Stimulated activated naive B cell treated with anti-CD40 and anti-IgM and Interleukin-4, amounts not matched to agents 10 μg/mL and 1 μg/mL and 100 μg/mL, for 72 hours (primary cell): ENCODE results near the gene TMEM258.

Experiments used
- ATAC-seq, 2 donors: fragments of 150-1000 bp; cut with Tn5 transposase; replicated peaks; 2 replicates each; pipeline ENCODE4 v1.10.0; 2021; ENCODE audit warnings: moderate library complexity in 1 of 2
- DNase-seq: peaks from one replicate; pipeline ENCODE4 v3.0.0; 2021
- H3K27ac Mint-ChIP-seq: one replicate; pipeline ENCODE4 v1.8.0; 2022; ENCODE audit warnings: mild to moderate bottlenecking, mixed read lengths
- H3K27me3 Mint-ChIP-seq, 2 donors: one replicate each; pipeline ENCODE4 v1.8.0; 2022; ENCODE audit warnings: mixed read lengths in 2 of 2
- H3K36me3 Mint-ChIP-seq, 2 donors: one replicate each; pipeline ENCODE4 v1.8.0; 2022; ENCODE audit warnings: mixed read lengths in 2 of 2, mild to moderate bottlenecking in 1 of 2
- H3K4me1 Mint-ChIP-seq, 2 donors: one replicate each; pipeline ENCODE4 v1.8.0; 2022; ENCODE audit warnings: mixed read lengths in 2 of 2, mild to moderate bottlenecking in 1 of 2
- H3K4me3 Mint-ChIP-seq, 2 donors: one replicate each; pipeline ENCODE4 v1.8.0; 2022; ENCODE audit warnings: mild to moderate bottlenecking in 2 of 2, mixed read lengths in 2 of 2, moderate library complexity in 1 of 2
- H3K9me3 Mint-ChIP-seq, 2 donors: one replicate each; pipeline ENCODE4 v1.8.0; 2022; ENCODE audit warnings: mixed read lengths in 2 of 2, mild to moderate bottlenecking in 1 of 2

TMEM258 gene

GRCh38 chr11:61769946-61770683, 22.3 kb downstream of the TMEM258 start:
- ATAC-seq, result no peak
- Mint-ChIP-seq H3K4me3 (no peak overlapping the region), H3K36me3 (no peaks in the 10 kb centered on the region), H3K27ac (no peak overlapping the region), H3K27me3 (peaks cover 6 to 10% of the 10 kb centered on the region in 2 donors), H3K9me3 (no peaks in the 10 kb centered on the region), H3K4me1 (peaks cover 0 to 2% of the 10 kb centered on the region in 2 donors)
- no peak for DNase-seq

- Mint-ChIP-seq H3K4me3 (no peak overlapping the region), H3K27me3 (peaks cover 0 to 4% of the 10 kb centered on the region in 2 donors), H3K27ac (no peak overlapping the region), H3K36me3 (no peaks in the 10 kb centered on the region), H3K4me1 (peaks cover 0 to 2% of the 10 kb centered on the region in 2 donors), H3K9me3 (no peaks in the 10 kb centered on the region)
- ATAC-seq, result no peak
- no peak for DNase-seq
Measured at GRCh38 chr11:61769169-61769920, 23.1 kb downstream of the TMEM258 start.

DNA sequence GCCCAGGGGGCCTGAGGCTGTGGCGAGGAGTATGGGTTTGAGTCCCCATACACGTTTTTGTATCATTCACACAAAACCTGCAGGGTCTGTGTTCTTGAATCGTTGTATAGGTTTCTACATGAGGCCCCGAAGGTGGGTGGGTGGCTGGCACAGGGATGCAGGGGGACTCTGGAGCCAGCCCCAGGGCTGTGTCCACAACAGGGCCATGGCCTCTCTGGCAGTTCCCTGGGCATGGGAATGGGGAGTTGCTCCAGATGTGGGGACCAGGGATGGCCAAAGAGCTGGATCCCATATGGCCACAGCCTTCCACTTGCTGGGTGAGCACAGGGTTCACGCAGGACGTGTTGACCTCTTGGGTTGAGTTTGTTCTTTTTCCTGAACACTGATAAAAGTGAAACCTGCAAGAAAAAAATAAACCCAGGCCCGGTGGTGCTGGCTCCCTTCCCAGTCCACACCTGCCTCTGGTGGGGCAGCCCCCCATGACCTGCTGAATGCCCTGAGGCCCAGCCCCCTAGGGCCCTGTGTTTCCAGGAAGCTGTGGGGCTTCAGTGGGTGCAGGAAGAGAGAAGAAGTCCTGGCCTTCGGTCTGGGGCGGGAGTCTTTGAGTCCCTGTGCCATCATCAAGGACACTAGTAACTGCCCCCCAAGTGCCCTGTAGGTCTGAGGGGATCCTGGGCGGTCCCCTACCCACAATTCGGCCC, 23.9 kb downstream of the TMEM258 start:
- no peak for ATAC-seq
- no peaks in the 10 kb centered on the region for H3K36me3 Mint-ChIP-seq
- no peak overlapping the region for H3K27ac Mint-ChIP-seq
- H3K4me3 Mint-ChIP-seq, result no peak overlapping the region
- H3K9me3 Mint-ChIP-seq, result no peaks in the 10 kb centered on the region
- no peak for DNase-seq
- H3K27me3 Mint-ChIP-seq, result peaks cover 0 to 4% of the 10 kb centered on the region in 2 donors
- peaks cover 0 to 2% of the 10 kb centered on the region in 2 donors for H3K4me1 Mint-ChIP-seq

DNA sequence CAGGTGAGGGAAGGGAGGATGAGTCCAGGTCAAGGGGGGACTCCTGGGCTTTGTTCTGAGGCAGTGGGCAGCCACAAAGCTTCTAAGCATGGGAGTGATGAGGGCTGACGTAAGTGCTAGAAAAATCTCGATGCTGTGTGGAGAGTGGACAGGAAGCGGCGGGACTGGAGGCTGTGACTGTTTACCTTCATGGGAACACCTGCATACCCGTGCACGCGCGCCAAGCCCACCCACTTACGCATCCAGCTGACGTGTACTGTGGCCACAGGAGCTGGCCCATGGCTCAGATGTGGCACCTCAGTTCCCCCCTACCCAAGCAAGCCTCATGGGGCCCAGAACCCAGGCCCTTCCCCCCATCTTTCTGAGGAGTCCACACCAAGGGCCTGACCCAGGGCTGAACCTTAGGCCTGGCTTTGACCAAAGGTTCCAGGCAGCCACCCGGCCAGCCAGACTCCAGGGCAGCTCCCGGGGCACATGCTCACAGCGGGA, 26.0 kb downstream of the TMEM258 start:
- peaks cover 0 to 2% of the 10 kb centered on the region in 2 donors for H3K4me1 Mint-ChIP-seq
- DNase-seq (no peak), ATAC-seq (no peak)
- peaks cover 6 to 10% of the 10 kb centered on the region in 2 donors for H3K27me3 Mint-ChIP-seq
- no peak overlapping the region for H3K4me3 Mint-ChIP-seq
- H3K27ac Mint-ChIP-seq, result no peak overlapping the region
- H3K9me3 Mint-ChIP-seq, result no peaks in the 10 kb centered on the region
- H3K36me3 Mint-ChIP-seq, result no peaks in the 10 kb centered on the region

DNA sequence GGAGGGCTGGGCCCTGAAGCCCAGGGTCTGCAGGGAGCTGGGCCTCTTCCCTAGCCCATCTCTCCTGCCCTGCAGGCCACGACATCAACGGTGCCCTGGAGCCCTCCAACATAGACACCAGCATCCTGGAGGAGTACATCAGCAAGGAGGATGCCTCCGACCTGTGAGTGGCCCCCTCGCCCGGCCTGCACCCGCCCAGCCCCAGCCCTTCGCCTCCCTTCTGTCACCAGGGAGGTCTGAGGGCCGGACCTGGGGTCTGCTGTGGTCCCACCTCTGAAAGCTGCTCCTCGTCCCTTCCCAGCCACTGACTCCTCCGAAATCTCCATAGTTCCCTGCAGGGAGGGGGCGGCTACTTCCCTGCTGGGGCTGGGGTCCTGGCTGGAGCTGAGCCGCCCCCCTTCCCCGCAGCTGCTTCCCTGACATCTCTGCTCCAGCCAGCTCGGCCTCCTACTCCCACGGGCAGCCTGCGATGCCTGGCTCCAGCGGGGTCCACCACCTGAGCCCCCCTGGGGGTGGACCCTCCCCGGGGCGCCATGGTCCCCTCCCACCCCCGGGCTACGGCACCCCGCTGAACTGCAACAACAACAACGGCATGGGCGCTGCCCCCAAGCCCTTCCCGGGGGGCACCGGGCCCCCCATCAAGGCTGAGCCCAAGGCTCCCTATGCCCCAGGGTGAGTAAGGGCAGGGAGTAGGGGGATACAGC, 26.7 kb downstream of the TMEM258 start:
- Mint-ChIP-seq H3K4me1 (peaks cover 0 to 2% of the 10 kb centered on the region in 2 donors), H3K36me3 (no peaks in the 10 kb centered on the region), H3K4me3 (no peak overlapping the region), H3K27me3 (peaks cover 6 to 10% of the 10 kb centered on the region in 2 donors), H3K27ac (no peak overlapping the region), H3K9me3 (no peaks in the 10 kb centered on the region)
- DNase-seq (no peak), ATAC-seq (no peak)

DNA sequence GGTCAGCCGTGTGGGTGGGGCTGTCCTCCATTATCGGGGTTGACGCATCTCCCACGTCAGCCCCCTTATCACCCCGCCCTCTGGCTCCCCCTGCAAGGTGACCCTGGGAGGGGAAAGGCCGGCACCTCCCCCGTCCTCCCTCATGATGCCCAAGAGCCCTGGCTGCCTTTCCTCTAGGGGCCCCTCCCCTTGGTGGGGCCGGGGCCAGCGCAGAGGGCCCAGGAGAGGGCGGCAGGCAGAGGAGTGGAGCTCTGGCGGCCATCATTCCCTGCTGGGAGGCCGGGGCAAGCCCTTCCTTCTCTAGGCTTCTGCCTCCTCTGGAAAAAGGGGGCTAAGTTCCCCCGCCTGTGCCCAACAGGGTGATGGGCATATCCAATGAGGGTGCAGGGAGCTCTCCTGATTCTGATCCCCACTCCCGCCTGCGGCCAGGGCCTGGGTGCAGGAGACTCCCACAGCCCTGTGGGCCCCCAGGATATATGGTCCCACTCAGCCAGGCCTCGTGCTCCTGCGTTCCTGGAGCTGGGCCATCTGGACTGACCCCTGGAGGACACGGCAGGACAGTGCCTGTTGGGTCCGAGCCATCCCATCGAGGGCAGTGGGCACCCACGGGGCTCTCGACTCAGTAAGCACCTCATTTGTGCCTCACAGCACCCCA, 27.7 kb downstream of the TMEM258 start:
- ATAC-seq, result no peak
- Mint-ChIP-seq H3K9me3 (no peaks in the 10 kb centered on the region), H3K27me3 (peaks cover 6 to 20% of the 10 kb centered on the region in 2 donors)

DNA sequence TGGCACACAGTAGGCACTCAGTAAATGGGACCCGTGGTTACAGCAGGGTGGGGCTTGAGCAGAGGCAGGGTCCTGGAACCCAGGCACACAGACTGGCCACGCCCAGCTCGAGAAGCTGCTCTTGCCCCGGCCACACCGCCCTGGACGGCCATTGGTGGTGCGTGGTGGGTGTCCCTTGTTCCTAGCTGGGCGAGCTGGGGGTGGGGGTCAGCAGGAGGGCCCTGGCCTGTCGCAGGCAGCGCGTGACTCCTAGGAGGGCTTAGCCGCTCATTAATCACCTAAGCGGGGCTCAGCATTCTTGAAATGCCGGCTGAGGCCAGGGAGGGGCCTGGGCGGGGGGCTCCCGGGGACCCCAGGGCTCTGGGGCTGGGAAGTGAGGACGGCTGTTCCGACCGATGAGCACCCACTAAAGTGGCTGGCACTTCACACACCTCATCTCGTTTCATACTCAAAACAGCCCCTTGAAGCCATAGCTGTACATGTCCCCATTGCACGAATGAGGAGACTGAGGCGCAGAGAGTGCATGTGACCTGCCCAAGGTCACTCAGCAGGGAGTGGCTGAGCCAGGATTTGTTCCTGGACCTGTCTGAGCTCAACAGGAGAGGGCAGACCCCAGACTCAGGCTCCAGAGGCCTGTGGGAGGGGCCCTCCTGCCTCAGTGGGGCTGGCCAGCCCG, 28.3 kb downstream of the TMEM258 start:
- no peak for ATAC-seq
- H3K27ac Mint-ChIP-seq, result no peak overlapping the region
- H3K27me3 Mint-ChIP-seq, result peaks cover 6 to 25% of the 10 kb centered on the region in 2 donors
- DNase-seq, result no peak
- H3K4me1 Mint-ChIP-seq, result peaks cover 0 to 2% of the 10 kb centered on the region in 2 donors
- no peaks in the 10 kb centered on the region for H3K9me3 Mint-ChIP-seq
- H3K4me3 Mint-ChIP-seq, result no peak overlapping the region
- H3K36me3 Mint-ChIP-seq, result no peaks in the 10 kb centered on the region

More for the DNA sequence above, 27.7 kb downstream of the TMEM258 start:
- Mint-ChIP-seq H3K4me1 (peaks cover 0 to 2% of the 10 kb centered on the region in 2 donors), H3K4me3 (no peak overlapping the region), H3K36me3 (no peaks in the 10 kb centered on the region), H3K27ac (no peak overlapping the region)
- DNase-seq, result no peak

GRCh38 chr11:61762798-61763197, 29.6 kb downstream of the TMEM258 start:
- ATAC-seq, result no peak
- no peak overlapping the region for H3K4me3 Mint-ChIP-seq

GRCh38 chr11:61762223-61762615, 30.2 kb downstream of the TMEM258 start:
- ATAC-seq, result no peak
- Mint-ChIP-seq H3K4me3 (no peak overlapping the region), H3K4me1 (peaks cover 0 to 1% of the 10 kb centered on the region in 2 donors), H3K36me3 (no peaks in the 10 kb centered on the region), H3K27ac (no peak overlapping the region), H3K9me3 (no peaks in the 10 kb centered on the region), H3K27me3 (peaks cover 11 to 37% of the 10 kb centered on the region in 2 donors)
- no peak for DNase-seq

More at GRCh38 chr11:61762798-61763197, 29.6 kb downstream of the TMEM258 start:
- Mint-ChIP-seq H3K27ac (no peak overlapping the region), H3K4me1 (no peaks in the 10 kb centered on the region), H3K27me3 (peaks cover 11 to 31% of the 10 kb centered on the region in 2 donors), H3K9me3 (no peaks in the 10 kb centered on the region), H3K36me3 (no peaks in the 10 kb centered on the region)
- DNase-seq, result no peak

GRCh38 chr11:61761440-61762222, 30.8 kb downstream of the TMEM258 start:
- no peaks in the 10 kb centered on the region for H3K36me3 Mint-ChIP-seq
- DNase-seq (no peak), ATAC-seq (no peak)
- H3K27me3 Mint-ChIP-seq, result peaks cover 11 to 40% of the 10 kb centered on the region in 2 donors
- no peak overlapping the region for H3K27ac Mint-ChIP-seq
- H3K4me3 Mint-ChIP-seq, result no peak overlapping the region
- peaks cover 0 to 7% of the 10 kb centered on the region in 2 donors for H3K4me1 Mint-ChIP-seq
- no peaks in the 10 kb centered on the region for H3K9me3 Mint-ChIP-seq

GRCh38 chr11:61760946-61761345, 31.5 kb downstream of the TMEM258 start:
- DNase-seq, result no peak
- no peak for ATAC-seq
- Mint-ChIP-seq H3K36me3 (no peaks in the 10 kb centered on the region), H3K27ac (no peak overlapping the region), H3K4me3 (no peak overlapping the region), H3K27me3 (peaks cover 11 to 44% of the 10 kb centered on the region in 2 donors), H3K9me3 (no peaks in the 10 kb centered on the region), H3K4me1 (peaks cover 7 to 14% of the 10 kb centered on the region in 2 donors)

DNA sequence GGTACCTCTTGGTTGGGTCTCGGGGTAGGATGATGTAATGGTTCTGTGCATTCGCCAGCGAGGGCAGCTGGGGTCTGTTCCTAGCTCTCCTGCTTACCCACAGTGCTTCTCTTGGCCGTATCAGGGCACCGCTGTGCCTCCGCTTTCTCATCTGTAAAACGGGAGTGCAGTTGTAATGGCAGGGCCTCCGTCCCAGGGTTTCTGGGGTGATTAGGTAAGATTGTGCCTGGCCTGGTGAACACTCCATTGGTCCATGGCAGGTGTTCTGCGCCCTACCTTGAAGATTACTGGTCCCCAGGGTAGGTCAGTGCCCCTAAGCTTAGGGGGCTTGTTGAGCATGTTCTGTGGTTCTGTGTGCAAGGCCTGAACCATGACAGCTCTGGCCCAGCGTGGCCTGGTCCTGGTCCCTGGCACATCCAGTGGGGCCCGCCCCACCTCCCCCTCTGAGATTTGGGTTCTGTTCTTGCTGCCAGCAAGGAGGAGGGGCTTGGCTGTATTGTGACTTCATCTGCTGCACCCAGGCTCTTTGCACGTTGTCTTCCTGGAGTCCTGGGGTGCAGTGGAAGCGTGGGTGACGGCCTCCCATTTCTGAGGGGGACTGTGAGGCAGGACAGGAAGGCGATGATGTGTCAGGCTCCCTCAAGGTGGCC, 35.1 kb downstream of the TMEM258 start:
- H3K36me3 Mint-ChIP-seq, result no peaks in the 10 kb centered on the region
- no peaks in the 10 kb centered on the region for H3K9me3 Mint-ChIP-seq
- no peak overlapping the region for H3K27ac Mint-ChIP-seq
- H3K4me1 Mint-ChIP-seq, result peaks cover 12 to 18% of the 10 kb centered on the region in 2 donors
- ATAC-seq (no peak), DNase-seq (no peak)
- H3K27me3 Mint-ChIP-seq, result peaks cover 28 to 70% of the 10 kb centered on the region in 2 donors
- no peak overlapping the region for H3K4me3 Mint-ChIP-seq
